Gastroesophageal sphincter (tissue), 3 donors: ENCODE data around the gene WIPF1.

Experiments used
- CTCF ChIP-seq, 4 experiments: fragments of 200-600 bp in 2 of 4; fragments of 450-650 bp in 2 of 4; sonication (generic) in 1 of 4; IDR thresholded peaks; one replicate each; pipeline ENCODE4 v1.5.1; 2017 to 2019; ENCODE audit warnings: antibody characterized with exemption in 4 of 4, mild to moderate bottlenecking in 2 of 4, moderate library complexity in 2 of 4
- EP300 ChIP-seq: sonication (generic); formaldehyde crosslinking; IDR thresholded peaks from one replicate; pipeline ENCODE4 v1.6.1; 2017; ENCODE audit warnings: antibody characterized with exemption, mild to moderate bottlenecking
- POLR2A ChIP-seq, 2 donors: fragments of 450-650 bp; IDR thresholded peaks; one replicate each; pipeline ENCODE4 v1.6.1; 2017; ENCODE audit warnings: antibody characterized with exemption in 2 of 2, mild to moderate bottlenecking in 2 of 2, moderate library complexity in 1 of 2
- POLR2AphosphoS5 ChIP-seq: sonication (generic); formaldehyde crosslinking; IDR thresholded peaks from one replicate; pipeline ENCODE4 v1.6.1; 2017; ENCODE audit warnings: antibody characterized with exemption

- TF ChIP-seq POLR2AphosphoS5 (no peak), CTCF (IDR thresholded peaks at IDR 0.05) (no peak), POLR2A (IDR thresholded peaks at IDR 0.05) (no peak), EP300 (no peak)
These were observed 35.4 kb upstream of the WIPF1 start for GRCh38 chr2:174632841-174633622.
